Upper lobe of left lung (tissue), 4 donors: ENCODE results near the gene TCF7L2.

ENCODE experiments used
- EP300 ChIP-seq, 4 donors: sonication (generic); formaldehyde crosslinking; IDR thresholded peaks; one replicate each; pipeline ENCODE4 v1.5.1; 2017; ENCODE audit warnings: antibody characterized with exemption in 4 of 4, control low read depth in 2 of 4
- POLR2A ChIP-seq, 4 donors: fragments of 450-650 bp; IDR thresholded peaks; one replicate each; pipeline ENCODE4 v1.5.1; 2016 to 2017; ENCODE audit warnings: antibody characterized with exemption in 4 of 4, mild to moderate bottlenecking in 2 of 4
- POLR2AphosphoS5 ChIP-seq, 2 donors: sonication (generic); formaldehyde crosslinking; IDR thresholded peaks; one replicate each; pipeline ENCODE4 v1.5.1; 2017; ENCODE audit warnings: antibody characterized with exemption in 2 of 2
- TF ChIP-seq, protein P1 (sequence below), 6 experiments: fragments of 450-650 bp in 4 of 6; fragments of 200-600 bp in 2 of 6; sonication (generic) in 2 of 6; IDR thresholded peaks; one replicate each; pipeline ENCODE4 v1.5.1; 2016 to 2019; ENCODE audit warnings: antibody characterized with exemption in 6 of 6

- TF ChIP-seq POLR2A (IDR thresholded peaks at IDR 0.05) (no peak), POLR2AphosphoS5 (IDR thresholded peaks at IDR 0.05) (no peak), EP300 (IDR thresholded peaks at IDR 0.05) (no peak)
- TF ChIP-seq, protein P1, sequence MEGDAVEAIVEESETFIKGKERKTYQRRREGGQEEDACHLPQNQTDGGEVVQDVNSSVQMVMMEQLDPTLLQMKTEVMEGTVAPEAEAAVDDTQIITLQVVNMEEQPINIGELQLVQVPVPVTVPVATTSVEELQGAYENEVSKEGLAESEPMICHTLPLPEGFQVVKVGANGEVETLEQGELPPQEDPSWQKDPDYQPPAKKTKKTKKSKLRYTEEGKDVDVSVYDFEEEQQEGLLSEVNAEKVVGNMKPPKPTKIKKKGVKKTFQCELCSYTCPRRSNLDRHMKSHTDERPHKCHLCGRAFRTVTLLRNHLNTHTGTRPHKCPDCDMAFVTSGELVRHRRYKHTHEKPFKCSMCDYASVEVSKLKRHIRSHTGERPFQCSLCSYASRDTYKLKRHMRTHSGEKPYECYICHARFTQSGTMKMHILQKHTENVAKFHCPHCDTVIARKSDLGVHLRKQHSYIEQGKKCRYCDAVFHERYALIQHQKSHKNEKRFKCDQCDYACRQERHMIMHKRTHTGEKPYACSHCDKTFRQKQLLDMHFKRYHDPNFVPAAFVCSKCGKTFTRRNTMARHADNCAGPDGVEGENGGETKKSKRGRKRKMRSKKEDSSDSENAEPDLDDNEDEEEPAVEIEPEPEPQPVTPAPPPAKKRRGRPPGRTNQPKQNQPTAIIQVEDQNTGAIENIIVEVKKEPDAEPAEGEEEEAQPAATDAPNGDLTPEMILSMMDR (IDR thresholded peaks at IDR 0.05): no peak
Measured at GRCh38 chr10:113169111-113169510, 219.1 kb downstream of the TCF7L2 start.
